TTC549 (cell line): Measurements from ENCODE around the gene NALCN.
"Not testable (repeated sequence)": the region's sequence is repeated elsewhere in the genome, so short reads cannot be mapped to it uniquely, and the experiment has no call there.

ENCODE experiments used
- FAIRE-seq: peaks from 2 replicates; lab custom pipeline; 2012; peaks lifted over from hg19 to GRCh38; lab: Jason Lieb, UNC

NALCN gene

DNA sequence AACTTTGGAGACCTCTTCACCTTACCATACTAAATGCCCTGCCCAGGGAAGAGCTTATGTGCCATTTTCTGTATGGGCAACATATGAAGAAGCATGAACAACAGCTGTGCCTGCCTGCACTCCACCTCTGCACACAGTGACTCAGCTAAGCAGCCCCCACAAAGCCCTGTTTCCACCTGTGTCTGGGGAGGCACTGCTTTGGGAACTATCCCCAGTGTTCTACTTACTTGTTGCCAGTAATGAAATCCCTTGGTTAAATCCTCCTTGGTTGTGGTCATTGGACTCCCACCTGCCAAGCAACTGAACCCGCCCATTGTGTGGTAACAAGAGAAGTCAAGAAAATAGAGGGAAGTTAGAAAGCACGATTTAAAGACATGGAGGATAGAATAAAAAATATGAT lies 84.6 kb downstream of the NALCN start:
- FAIRE-seq: no peak

DNA sequence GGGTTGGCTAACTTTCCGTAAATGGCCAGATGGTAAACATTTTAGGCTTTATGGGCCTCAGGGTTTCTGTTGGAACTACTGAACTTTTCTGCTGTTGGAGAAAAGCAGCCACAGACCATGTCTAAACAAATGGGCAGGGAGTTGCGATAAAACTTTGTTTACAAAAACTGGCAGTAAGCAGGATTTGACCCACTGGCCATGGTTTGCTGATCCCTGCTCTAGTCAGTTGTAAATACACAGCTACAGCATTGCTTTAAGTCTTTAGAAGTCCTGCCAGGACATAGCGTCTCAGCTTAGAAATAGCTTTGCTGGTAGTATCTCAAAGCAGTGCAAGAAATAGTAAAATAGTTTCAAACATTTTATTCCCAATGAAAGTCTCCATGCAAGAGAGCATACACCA lies 88.4 kb downstream of the NALCN start:
- no peak for FAIRE-seq

DNA sequence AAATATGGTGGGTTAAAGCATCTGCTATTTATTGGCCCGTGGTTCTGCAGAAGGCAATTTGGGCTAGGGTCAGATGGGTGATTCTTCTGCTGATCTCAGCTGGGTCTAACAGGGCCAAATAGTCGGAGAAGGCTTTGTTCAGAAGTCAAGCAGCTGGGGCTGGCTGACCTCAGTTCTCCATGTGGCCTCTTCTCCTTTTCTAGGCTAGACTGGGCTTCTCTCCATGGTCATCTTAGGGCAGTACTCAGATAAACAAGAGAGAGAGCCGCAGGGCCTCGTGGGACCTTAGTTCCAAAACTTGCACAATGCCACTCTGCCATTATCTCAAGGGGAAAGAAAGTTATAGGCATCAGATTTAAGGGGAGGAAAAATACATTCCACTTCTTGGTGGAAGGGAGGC lies 89.6 kb downstream of the NALCN start:
- no peak for FAIRE-seq

DNA sequence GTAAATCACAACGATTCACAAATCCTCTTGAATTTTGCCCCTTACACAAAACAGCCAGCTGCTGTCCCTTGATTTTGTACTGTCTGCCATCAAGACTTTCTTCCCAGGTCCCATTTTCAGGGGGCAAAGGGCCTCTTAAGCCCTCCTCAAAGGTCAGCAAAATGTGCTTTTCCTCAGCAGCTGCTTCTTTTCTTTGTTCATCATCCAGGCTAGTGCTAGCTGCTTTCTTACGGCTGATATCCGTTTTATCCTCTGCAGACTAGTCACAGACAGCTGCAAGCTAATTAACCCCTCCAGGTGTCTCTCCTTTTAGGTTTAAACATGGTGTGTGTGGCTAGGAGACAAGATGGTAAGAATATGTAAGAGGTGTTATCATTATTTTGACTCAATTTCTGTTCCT lies 90.9 kb downstream of the NALCN start:
- FAIRE-seq: no peak

DNA sequence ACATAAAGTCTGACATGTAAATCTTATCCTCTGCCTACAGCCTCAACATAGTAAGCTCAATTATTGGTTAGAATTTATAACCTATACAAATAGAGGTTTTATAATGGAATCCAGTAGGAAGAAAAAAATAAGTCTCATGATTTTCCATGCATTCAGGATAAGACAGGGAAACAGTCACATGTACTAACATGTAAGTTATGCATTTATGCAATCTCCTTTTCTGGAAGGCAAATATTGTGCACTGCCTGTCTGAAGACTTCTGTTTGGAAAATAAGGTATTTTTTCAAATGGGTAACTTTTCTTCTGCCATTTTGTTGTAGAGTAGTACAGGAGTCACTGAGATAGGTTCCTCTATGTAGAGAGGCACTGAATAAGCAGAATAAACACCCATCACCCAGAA lies 92.7 kb downstream of the NALCN start:
- FAIRE-seq: no peak

DNA sequence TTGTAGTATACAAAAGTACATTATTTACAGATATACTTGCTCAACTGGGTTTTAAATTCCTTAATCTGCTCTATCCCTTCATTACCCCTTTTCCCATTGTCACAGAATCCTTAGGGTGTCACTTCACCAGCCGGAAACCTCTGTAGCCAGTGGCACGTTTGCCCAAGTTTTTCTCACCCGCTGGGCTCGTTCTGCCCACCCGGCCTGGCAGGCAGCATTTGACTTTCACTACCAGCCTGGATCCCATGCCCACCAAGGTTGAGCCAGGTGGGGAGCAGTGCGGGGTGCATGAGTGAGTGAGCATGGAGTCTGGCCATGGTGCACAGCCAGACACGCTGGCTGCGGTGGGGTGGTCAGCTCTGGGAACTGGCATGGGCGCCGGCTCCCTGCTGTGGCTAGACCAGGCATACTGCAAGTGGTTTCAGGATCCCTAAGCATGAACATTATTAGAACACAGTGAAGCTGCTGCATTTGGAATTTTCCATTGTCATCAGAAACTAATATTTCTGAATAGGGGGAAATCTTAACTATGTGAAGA lies 98.3 kb downstream of the NALCN start:
- no peak for FAIRE-seq

DNA sequence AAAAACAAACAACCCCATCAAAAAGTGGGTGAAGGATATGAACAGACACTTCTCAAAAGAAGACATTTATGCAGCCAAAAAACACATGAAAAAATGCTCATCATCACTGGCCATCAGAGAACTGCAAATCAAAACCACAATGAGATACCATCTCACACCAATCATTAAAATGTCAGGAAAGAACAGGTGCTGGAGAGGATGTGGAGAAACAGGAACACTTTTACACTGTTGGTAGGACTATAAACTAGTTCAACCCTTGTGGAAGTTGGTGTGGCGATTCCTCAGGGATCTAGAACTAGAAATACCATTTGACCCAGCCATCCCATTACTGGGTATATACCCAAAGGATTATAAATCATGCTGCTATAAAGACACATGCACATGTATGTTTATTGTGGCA lies 102.8 kb downstream of the NALCN start:
- FAIRE-seq: not testable (repeated sequence)

DNA sequence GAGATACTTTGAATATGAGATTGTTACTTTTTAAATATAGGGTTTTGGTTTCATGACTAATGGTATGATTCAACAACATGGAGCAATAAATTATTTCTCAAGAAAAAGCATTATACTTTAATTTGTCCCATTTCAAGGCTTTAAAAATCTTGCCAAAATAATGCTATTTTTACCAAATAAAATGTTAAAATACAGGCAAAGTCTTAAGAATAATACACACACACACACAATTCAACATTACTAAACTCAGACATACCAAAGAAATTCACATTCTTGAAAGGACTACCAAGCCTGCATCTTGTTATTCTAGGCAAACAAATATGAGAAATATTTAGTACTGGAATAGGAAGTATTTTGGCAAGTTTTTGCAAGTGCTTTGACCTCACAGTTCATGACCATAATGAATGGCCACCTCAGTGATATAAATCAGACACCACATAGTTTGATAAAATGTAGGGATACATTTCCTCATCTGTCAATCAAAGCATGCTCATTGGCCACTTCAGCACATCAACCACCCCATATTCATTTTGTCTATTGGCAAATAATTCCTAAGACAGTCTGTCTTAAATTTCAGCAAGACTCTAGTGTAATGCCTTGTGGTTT lies 107.2 kb downstream of the NALCN start:
- FAIRE-seq: no peak

DNA sequence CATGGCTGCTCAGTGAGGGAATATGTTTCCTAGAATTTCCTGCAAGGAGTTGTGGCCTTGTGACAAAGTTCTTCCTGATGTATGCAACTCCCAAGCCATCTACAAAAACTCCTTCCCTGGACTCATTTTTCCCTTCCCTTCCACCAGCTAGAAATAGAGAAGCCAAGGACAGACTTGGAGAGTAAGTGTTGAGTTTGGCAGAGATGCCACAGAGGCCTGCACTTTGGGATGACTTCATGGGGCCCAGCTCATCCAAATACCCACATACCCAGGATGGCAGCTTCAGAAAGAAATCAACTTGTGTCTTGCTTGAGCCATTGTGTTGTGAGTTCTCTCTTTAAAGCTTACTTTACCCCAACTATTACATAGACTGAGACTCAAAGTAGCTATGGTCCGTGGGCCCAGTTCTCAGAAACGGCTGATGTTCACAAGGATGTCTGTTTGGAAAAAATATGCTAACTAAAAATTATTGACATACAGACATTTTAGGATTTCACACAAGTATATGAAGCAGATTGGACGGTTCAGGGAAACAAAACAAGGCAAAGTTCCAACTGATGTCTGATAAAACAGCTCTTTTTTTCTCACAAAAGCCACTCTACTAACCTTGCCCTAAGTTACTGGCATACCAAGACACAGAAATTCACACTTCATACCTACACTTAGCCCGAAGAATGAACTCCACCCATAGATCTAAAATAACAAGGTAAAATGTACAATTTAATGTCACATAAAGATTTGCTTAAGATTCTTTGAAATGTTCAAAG lies 107.9 kb downstream of the NALCN start:
- no peak for FAIRE-seq

DNA sequence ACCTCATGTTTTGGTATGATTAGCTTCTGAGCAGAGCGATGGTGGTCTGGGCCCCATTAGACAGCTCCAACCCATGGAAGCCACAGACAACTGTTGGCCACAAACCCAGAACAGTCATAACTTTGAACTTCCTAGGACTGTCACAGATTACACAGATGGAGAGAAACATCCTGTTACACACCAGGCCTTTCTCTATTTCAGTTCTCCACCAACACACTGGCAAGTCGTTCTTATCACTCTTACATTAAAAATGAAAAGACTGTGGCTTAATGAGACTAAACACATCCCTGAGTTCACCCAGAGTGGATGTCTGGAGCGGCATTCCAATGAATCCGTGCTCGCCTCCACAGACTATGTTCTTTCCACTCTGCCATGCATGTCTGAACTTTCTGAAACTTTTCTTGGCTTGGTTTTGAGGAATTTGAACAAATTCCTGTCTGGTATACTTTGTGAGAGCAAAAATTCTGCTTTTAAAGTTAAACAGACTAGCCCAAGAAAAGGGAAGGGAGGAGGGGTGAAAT lies 109.1 kb downstream of the NALCN start:
- no peak for FAIRE-seq

DNA sequence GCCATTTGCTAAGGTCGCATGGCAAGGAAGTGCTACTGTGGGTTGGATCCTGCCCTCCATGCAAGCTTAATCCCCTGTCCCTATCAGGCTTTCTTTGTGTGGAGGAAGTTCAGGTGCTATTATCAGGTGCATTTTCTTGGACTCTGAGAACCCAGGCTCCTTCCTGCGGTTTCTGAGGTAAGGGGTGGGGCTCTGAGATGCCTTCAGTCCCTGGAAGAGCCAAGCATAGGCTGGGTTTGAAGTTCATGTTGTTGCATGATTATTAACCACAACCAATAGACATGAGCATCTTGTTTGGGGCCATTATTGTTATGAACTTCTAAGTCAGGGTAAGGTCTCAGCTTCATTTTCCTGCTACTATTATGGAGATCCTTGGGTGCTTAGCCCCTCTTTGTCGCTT lies 109.5 kb downstream of the NALCN start:
- no peak for FAIRE-seq

DNA sequence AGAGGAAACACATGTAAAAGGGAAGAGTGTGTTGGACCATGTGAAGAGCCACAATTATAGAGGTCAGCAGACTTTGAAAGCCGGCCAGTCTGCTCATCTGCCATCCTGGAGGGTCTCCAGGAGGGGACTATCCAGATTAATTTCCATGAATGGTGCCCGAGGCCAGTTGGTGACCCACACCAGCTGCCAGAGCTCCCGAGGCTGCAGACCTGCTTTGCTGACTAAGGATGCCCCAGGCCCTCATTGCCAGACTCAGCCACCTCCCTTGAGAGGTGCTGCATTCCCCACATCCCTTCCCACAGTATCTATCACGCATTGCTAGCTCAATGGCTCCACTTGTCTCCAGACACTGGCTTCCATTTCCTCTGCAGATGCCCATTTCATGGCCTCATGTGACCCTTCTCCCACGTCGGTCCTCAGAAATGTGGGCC lies 110.3 kb downstream of the NALCN start:
- no peak for FAIRE-seq

DNA sequence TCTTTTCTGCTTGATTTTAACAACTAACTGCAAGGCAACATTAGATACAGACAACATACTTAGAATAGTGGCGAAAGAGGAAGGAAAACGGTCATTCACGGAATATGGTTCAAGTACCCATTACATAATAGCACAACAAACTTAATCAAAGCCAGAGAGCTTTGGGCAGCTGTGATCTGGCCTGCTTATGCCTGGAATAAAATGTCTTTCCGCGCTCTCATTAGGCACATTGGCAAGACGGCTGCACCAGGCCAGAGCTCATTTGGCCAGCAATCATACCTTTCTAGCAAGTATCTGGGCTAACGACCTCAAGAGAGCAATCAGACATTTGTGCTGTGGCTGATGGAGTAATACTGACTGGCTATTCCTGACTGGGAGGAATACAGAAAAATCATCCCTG lies 112.8 kb downstream of the NALCN start:
- no peak for FAIRE-seq

DNA sequence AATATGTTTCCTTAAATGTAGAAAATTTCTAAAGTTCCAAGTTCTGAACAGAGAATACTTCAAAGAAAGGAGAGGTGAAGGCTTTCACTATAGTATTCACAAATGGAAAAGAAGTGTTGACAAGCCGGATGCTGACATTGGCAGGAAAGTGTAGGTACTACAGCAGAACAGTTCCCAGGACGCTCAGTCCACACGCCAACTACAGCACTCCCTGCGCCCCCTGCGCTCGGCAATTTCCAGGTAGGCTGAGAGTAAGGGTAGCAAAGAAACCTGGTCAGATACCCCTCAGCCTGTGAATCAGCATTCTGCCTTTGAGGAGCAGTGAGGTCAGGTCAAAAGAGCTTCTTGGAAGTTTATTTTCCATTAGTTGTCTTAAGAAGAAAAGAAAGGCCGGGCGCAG lies 115.3 kb downstream of the NALCN start:
- no peak for FAIRE-seq

DNA sequence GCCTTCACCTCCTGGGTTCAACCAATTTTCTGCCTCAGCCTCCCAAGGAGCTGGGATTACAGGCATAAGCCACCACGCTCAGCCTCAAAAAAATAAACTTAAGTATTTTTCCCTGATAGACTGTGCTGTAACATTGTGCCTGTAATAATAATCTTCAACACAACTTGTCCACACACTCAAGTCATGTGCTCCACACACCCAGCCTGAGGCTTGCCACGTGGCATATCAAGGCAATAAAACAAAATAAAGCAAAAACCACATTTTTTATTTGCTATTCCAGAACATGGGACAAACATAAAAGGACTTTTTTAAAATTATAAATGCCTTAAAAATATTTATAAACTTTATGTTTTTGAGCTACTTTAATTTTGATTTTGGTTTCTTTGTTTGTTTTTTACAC lies 115.8 kb downstream of the NALCN start:
- FAIRE-seq: no peak

DNA sequence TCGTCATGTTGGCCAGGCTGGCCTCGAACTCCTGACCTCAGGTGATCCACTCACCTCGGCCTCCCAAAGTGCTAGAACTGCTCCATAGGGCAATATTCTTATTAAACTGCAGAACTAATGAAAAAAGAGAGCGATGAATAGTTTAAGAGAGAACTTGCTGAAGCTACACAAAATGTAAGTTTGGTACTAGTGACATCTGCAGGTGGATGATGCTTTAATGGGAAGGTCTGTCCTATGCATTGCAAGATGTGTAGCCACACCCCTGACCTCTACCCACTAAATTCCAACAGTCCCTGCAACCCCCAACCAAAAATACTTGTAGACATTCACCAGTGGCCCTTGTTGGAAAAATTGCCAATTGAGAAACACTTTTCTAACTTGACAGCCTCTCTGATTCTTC lies 117.8 kb downstream of the NALCN start:
- no peak for FAIRE-seq

DNA sequence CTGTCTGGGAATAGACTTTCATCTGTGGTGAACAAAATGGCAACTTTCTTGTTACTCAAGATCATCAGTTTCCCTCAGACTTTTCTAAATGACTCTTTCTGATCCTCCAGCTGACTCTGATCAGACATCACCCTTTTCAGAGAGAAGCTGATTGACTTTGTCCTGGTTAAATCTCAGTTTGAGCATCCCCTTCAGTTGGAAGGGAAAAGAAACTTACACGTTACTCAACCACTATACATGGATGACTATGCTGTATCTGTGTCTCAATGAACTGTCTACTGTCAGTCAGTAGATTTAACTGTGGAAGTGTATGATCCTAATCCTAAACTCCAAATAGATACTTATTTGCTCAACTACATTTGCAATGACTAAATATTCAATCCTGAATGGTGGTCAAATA lies 118.5 kb downstream of the NALCN start:
- FAIRE-seq: no peak

DNA sequence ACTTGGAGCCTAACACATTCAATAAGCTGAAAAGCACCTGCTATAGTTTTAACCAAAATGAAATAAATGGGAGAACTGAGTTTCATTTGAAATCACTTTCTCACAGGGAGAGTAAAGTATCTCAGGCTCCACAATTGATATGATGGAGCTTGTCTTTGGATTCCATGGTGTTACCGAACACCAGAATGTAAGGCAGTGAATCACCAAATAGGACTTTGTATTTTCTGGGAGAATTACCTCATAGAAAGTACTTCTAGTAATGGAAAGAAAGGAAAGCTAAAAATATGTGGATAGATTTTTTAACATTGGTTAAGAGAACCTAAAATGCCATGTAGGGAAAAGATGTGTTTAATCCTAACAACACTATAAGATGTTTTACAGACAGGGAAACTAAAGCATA lies 123.6 kb downstream of the NALCN start:
- no peak for FAIRE-seq

DNA sequence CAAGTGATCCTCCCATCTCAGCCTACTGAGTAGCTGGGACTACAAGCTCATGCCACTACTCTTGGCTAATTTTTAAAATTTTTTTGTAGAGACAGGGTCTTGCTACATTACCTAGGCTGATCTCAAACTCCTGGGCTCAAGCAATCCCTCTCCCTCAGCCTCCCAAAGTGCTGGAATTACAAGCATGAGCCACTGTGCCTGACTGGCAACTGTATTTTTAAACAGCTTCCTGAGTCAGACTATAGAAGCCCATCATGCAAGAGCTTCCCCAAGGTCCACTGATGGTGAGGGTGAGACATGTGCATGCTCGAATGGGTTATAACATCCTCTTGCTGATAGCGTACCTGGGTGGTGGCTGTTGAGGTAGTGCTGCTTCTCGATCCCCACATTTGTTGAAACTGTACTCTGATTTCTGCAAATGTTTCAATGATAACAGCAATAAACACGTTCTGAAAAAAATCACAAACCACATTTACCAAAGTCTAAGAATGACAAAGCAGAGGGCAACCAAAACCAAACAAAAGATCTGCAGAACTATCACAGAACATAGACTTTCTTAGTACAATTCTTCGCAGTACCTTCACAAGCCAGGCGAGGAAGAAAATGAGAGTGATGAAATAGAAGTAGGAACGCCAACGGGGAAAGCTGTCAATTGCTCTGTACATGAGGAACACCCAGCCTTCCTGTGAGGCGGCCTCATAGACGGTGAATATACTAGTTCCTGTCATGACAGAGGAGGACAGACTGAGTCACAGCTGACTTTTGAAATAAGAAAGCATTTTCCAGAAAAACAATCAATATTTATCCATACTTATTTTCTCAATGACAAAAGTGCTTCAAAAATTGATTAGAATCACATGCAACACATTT lies 124.4 kb downstream of the NALCN start:
- no peak for FAIRE-seq

DNA sequence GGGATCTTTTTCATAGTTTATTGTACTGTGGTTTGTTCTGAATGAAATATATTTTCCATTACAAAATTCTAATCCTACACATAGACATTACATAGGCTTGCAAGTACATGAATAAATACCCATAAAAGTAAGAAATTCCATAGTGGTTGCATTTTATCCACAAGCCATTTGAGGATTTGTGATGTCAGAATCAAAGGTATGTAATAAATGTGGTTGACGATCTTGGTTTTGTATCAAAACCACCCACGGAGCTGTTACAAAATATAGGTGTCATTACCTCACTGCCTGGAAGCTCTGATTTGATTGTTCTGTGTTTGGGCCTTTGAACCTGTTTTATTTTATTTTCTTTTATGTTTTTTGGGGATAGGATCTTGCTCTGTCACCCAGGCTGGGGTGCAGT lies 125.1 kb downstream of the NALCN start:
- FAIRE-seq: no peak

DNA sequence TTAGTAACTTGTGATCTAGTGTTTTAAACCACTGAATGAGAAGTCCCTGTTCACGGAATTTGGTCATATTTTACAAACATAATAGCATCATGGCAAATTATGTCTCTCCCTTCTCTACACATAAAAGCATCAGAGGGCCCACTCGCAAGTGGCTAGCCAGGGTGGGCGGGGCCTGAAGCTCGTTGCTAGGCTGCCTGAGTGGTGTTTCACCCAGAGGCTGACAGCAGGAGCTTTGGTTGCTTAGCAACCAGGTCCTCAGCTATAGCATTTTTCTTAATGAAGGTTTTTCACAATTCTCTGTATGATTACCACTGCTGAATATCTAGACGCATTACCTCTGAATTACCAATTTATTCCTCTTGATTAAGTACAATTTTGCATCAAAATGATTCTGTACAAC lies 126.5 kb downstream of the NALCN start:
- FAIRE-seq: no peak

DNA sequence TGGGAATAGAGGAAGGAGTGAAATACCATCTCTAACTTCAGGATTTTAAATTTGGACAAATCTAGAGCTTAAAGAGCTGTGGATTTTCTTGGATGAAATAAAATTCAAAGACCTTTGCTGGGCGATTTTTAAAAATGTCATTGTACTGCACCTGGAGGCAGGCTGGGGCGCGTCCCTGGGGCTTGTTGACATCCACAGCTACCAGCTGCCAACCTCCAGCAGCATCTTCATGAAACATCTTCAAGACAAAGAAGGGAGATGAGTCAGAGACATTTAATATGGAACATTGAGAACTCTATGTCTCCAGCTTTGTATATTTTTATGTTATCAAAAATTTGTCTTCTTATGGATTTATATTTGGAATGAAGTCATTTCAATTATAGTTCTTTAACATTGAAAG lies 132.5 kb downstream of the NALCN start:
- no peak for FAIRE-seq

DNA sequence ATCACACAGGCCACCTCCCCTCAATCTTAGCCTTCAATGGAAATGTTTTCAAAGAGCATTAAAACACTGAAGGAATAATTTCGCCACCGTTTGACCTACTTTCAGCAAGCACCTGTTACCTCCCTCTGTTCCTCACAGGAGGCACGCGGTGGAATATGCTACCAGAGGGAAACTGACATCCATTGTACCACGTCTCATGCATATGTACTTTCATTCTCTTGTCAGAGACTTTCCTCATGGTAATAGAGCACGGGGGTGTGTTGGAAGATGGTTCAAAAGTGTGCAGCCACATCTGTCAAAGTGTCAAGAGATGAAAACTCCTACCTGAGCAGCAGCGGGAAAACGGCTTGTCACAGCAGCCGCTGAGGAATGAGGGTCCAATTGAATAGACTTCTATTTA lies 143.4 kb downstream of the NALCN start:
- no peak for FAIRE-seq
